Liver (tissue), 3 donors: ENCODE results near the gene GAB2.

Experiments used
- EGR1 ChIP-seq, 2 donors: IDR thresholded peaks; 2 replicates each; pipeline ENCODE4 v1.6.1; 2016 to 2018; ENCODE audit warnings: antibody characterized with exemption in 2 of 2, low read depth in 2 of 2
- FOXA1 ChIP-seq: IDR thresholded peaks from 2 replicates; pipeline ENCODE4 v1.6.1; 2016; ENCODE audit warnings: antibody characterized with exemption
- GABPA ChIP-seq, 2 donors: IDR thresholded peaks in 1 of 2; conservative IDR thresholded peaks in 1 of 2; 2 replicates each; pipeline ENCODE4 v1.6.1; 2016; ENCODE audit warnings: antibody characterized with exemption in 2 of 2, mild to moderate bottlenecking in 1 of 2, moderate library complexity in 1 of 2
- HNF4A ChIP-seq, 2 donors: conservative IDR thresholded peaks; 2 replicates each; pipeline ENCODE4 v1.6.1; 2016; ENCODE audit warnings: antibody characterized with exemption in 2 of 2, mild to moderate bottlenecking in 2 of 2
- JUND ChIP-seq, 2 donors: IDR thresholded peaks; 2 replicates each; pipeline ENCODE4 v1.6.1; 2016; ENCODE audit warnings: antibody characterized with exemption in 2 of 2
- RAD21 ChIP-seq, 2 donors: IDR thresholded peaks; 2 replicates each; pipeline ENCODE4 v1.6.1; 2016; ENCODE audit warnings: antibody characterized with exemption in 2 of 2, mild to moderate bottlenecking in 2 of 2
- RXRA ChIP-seq, 2 donors: IDR thresholded peaks; 2 replicates each; pipeline ENCODE4 v1.6.1; 2017 to 2018; ENCODE audit warnings: antibody characterized with exemption in 2 of 2, mild to moderate bottlenecking in 1 of 2
- TAF1 ChIP-seq: conservative IDR thresholded peaks from 2 replicates; pipeline ENCODE4 v1.6.1; 2016; ENCODE audit warnings: antibody characterized with exemption, mild to moderate bottlenecking
- YY1 ChIP-seq: IDR thresholded peaks from 2 replicates; pipeline ENCODE4 v1.6.1; 2016; ENCODE audit warnings: antibody characterized with exemption, mild to moderate bottlenecking
- TF ChIP-seq, protein P1 (sequence below): fragments of 150-350 bp; IDR thresholded peaks from 2 replicates; pipeline ENCODE4 v1.5.1; 2017; ENCODE audit warnings: improper control_type of control experiment, low read depth, low read length; ENCODE audit not compliant: missing input control
- TF ChIP-seq, protein P2 (sequence below): IDR thresholded peaks from 2 replicates; pipeline ENCODE4 v1.6.1; 2016; ENCODE audit warnings: antibody characterized with exemption
- TF ChIP-seq, protein P3 (sequence below): IDR thresholded peaks from 2 replicates; pipeline ENCODE4 v1.6.1; 2016; ENCODE audit warnings: antibody characterized with exemption
- TF ChIP-seq, protein P4 (sequence below): IDR thresholded peaks from 2 replicates; pipeline ENCODE4 v1.6.1; 2016; ENCODE audit warnings: antibody characterized with exemption, mild to moderate bottlenecking
- donor health status: healthy.
- donor health status: healthy.

DNA sequence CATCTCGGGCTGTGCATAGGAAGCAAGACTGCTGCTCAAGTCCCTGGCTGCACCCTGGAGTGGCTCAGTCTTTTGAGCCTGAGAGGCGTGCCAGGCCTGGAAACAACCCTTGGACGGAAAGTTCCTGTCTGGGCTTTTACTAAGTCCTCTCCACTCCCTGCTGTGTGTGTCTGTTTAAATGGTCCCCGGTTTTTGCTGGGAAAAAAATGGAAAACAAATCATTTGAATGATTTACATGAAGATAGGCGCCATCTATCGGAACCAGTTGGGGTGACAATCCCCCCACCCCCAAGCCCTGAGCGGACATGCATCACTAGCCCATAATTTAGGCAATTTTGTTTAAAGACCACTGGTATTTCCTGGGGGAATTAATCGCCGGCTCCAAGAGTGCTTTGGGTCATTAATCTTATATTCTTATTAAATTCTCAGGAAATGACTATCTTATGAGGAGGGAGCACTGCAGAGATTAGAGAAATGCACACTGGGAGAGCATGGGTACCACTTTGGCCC, 2.7 kb upstream of the GAB2 start:
- TF ChIP-seq TAF1, result no peak
- TF ChIP-seq JUND (IDR thresholded peaks at IDR 0.05), result no peak
- TF ChIP-seq, protein P1, sequence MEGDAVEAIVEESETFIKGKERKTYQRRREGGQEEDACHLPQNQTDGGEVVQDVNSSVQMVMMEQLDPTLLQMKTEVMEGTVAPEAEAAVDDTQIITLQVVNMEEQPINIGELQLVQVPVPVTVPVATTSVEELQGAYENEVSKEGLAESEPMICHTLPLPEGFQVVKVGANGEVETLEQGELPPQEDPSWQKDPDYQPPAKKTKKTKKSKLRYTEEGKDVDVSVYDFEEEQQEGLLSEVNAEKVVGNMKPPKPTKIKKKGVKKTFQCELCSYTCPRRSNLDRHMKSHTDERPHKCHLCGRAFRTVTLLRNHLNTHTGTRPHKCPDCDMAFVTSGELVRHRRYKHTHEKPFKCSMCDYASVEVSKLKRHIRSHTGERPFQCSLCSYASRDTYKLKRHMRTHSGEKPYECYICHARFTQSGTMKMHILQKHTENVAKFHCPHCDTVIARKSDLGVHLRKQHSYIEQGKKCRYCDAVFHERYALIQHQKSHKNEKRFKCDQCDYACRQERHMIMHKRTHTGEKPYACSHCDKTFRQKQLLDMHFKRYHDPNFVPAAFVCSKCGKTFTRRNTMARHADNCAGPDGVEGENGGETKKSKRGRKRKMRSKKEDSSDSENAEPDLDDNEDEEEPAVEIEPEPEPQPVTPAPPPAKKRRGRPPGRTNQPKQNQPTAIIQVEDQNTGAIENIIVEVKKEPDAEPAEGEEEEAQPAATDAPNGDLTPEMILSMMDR, result peak; percentile 44
- TF ChIP-seq, protein P2, sequence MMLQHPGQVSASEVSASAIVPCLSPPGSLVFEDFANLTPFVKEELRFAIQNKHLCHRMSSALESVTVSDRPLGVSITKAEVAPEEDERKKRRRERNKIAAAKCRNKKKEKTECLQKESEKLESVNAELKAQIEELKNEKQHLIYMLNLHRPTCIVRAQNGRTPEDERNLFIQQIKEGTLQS, result no peak
- peak; percentile 66 to 79 for TF ChIP-seq RAD21 (IDR thresholded peaks at IDR 0.05)
- TF ChIP-seq GABPA (IDR thresholded peaks at IDR 0.05 in 1 of 2, conservative IDR thresholded peaks at IDR 0.05 in 1 of 2), result no peak
- TF ChIP-seq YY1, result peak; percentile 20
- no peak for TF ChIP-seq EGR1 (IDR thresholded peaks at IDR 0.05; ENCODE audit: low read depth in 2 of 2)
- TF ChIP-seq HNF4A (conservative IDR thresholded peaks at IDR 0.05), result no peak
- TF ChIP-seq, protein P3, sequence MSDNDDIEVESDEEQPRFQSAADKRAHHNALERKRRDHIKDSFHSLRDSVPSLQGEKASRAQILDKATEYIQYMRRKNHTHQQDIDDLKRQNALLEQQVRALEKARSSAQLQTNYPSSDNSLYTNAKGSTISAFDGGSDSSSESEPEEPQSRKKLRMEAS, result no peak
- TF ChIP-seq, protein P4, sequence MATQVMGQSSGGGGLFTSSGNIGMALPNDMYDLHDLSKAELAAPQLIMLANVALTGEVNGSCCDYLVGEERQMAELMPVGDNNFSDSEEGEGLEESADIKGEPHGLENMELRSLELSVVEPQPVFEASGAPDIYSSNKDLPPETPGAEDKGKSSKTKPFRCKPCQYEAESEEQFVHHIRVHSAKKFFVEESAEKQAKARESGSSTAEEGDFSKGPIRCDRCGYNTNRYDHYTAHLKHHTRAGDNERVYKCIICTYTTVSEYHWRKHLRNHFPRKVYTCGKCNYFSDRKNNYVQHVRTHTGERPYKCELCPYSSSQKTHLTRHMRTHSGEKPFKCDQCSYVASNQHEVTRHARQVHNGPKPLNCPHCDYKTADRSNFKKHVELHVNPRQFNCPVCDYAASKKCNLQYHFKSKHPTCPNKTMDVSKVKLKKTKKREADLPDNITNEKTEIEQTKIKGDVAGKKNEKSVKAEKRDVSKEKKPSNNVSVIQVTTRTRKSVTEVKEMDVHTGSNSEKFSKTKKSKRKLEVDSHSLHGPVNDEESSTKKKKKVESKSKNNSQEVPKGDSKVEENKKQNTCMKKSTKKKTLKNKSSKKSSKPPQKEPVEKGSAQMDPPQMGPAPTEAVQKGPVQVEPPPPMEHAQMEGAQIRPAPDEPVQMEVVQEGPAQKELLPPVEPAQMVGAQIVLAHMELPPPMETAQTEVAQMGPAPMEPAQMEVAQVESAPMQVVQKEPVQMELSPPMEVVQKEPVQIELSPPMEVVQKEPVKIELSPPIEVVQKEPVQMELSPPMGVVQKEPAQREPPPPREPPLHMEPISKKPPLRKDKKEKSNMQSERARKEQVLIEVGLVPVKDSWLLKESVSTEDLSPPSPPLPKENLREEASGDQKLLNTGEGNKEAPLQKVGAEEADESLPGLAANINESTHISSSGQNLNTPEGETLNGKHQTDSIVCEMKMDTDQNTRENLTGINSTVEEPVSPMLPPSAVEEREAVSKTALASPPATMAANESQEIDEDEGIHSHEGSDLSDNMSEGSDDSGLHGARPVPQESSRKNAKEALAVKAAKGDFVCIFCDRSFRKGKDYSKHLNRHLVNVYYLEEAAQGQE, result no peak
- TF ChIP-seq RXRA (IDR thresholded peaks at IDR 0.05), result no peak
- no peak for TF ChIP-seq FOXA1
